Esophagus muscularis mucosa (tissue), 3 donors: ENCODE data around the gene ITIH1.

ENCODE experiments used
- CTCF ChIP-seq, 3 experiments: fragments of 200-600 bp in 2 of 3; fragments of 450-650 bp in 1 of 3; sonication (generic) in 2 of 3; IDR thresholded peaks; one replicate each; pipeline ENCODE4 v1.5.1; 2017 to 2019; ENCODE audit warnings: antibody characterized with exemption in 3 of 3, mild to moderate bottlenecking in 2 of 3, moderate library complexity in 1 of 3
- EP300 ChIP-seq: sonication (generic); formaldehyde crosslinking; IDR thresholded peaks from one replicate; pipeline ENCODE4 v1.6.1; 2017; ENCODE audit warnings: antibody characterized with exemption

- TF ChIP-seq CTCF (IDR thresholded peaks at IDR 0.05) (no peak), EP300 (no peak)
Measured at GRCh38 chr3:52779011-52779836, 1.8 kb downstream of the ITIH1 start.
